Parathyroid adenoma (tissue), 2 donors: ENCODE data around the gene EIF4G1.

Source experiments
- H2AFZ ChIP-seq: fragments of 300-600 bp; sonication (generic); one replicate; pipeline ENCODE4 v1.7.0; 2017; ENCODE audit warnings: antibody characterized with exemption, mild to moderate bottlenecking
- H3K27ac ChIP-seq: fragments of 300-600 bp; sonication (generic); one replicate; pipeline ENCODE4 v1.7.0; 2017
- H3K27me3 ChIP-seq: fragments of 300-600 bp; sonication (generic); one replicate; pipeline ENCODE4 v1.7.0; 2017; ENCODE audit warnings: low read length; ENCODE audit not compliant: control insufficient read depth, insufficient read depth
- H3K36me3 ChIP-seq: fragments of 300-600 bp; sonication (generic); one replicate; pipeline ENCODE4 v1.7.0; 2017; ENCODE audit warnings: low read length; ENCODE audit not compliant: control insufficient read depth, insufficient read depth
- H3K4me1 ChIP-seq: fragments of 300-600 bp; sonication (generic); one replicate; pipeline ENCODE4 v1.7.0; 2017; ENCODE audit warnings: control low read depth
- H3K4me2 ChIP-seq: fragments of 300-600 bp; sonication (generic); one replicate; pipeline ENCODE4 v1.7.0; 2017; ENCODE audit warnings: low read length
- H3K4me3 ChIP-seq: fragments of 300-600 bp; sonication (generic); one replicate; pipeline ENCODE4 v1.7.0; 2017; ENCODE audit warnings: low read depth, low read length
- H3K79me2 ChIP-seq: fragments of 300-600 bp; sonication (generic); one replicate; pipeline ENCODE4 v1.7.0; 2017; ENCODE audit warnings: control low read depth
- H3K9ac ChIP-seq: fragments of 300-600 bp; sonication (generic); one replicate; pipeline ENCODE4 v1.7.0; 2017; ENCODE audit warnings: mild to moderate bottlenecking
- H3K9me3 ChIP-seq: fragments of 300-600 bp; sonication (generic); one replicate; pipeline ENCODE4 v1.7.0; 2017; ENCODE audit warnings: low read length; ENCODE audit not compliant: control insufficient read depth
- TF ChIP-seq, protein P1 (sequence below): fragments of 300-600 bp; sonication (generic); IDR thresholded peaks from one replicate; pipeline ENCODE4 v1.7.0; 2017; ENCODE audit warnings: antibody characterized with exemption, mild to moderate bottlenecking
- donor health status: primary hyperparathyroidism.

Gene EIF4G1

DNA sequence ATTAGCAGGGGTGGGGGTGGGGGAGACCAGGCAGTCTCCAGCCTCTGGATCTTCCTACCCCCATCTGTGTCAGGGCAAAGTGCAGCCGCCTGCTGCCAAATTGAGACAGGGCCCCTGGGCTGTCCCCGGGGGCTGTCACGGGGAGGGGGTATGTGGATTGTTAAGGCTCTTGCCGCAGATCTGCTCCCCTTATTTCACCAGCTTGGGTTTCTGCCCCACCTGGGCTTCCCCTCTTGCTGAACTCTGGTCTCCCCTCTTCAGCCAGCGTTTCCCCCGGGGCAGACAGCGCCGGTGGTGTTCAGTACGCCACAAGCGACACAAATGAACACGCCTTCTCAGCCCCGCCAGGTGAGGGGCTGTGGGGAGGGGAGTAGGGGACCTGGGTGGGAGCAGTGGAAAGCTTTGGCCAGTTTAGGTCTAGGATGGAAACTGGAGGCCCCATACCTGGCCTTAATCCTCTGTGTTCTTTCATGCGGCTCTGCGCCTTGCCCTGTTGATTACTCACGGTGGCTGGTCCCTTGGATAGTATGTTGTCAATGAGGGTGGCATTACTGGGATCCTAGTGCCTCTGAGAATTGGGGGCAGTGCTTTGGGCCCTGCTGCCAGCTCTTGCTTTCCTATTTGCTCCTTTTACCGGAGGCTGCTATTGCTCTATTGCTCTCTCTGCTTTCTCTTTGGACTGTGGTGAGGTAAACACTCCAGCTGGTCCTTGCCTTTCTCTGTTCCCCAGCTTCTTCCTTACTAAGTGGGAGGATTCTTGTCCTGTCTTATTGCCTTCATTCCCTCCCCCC is 1.7 kb downstream of the EIF4G1 start:
- Histone ChIP-seq H3K4me1 (peaks cover 35% of the 10 kb centered on the region), H3K79me2 (peaks cover 30% of the 10 kb centered on the region), H3K27ac (peak overlapping the region; percentile 96), H3K4me3 (peak overlapping the region; percentile 86), H3K4me2 (peak overlapping the region; percentile 99), H3K27me3 (no peaks in the 10 kb centered on the region), H3K36me3 (no peaks in the 10 kb centered on the region), H3K9ac (no peak overlapping the region), H2AFZ (no peak overlapping the region), H3K9me3 (no peaks in the 10 kb centered on the region)
- TF ChIP-seq, protein P1, sequence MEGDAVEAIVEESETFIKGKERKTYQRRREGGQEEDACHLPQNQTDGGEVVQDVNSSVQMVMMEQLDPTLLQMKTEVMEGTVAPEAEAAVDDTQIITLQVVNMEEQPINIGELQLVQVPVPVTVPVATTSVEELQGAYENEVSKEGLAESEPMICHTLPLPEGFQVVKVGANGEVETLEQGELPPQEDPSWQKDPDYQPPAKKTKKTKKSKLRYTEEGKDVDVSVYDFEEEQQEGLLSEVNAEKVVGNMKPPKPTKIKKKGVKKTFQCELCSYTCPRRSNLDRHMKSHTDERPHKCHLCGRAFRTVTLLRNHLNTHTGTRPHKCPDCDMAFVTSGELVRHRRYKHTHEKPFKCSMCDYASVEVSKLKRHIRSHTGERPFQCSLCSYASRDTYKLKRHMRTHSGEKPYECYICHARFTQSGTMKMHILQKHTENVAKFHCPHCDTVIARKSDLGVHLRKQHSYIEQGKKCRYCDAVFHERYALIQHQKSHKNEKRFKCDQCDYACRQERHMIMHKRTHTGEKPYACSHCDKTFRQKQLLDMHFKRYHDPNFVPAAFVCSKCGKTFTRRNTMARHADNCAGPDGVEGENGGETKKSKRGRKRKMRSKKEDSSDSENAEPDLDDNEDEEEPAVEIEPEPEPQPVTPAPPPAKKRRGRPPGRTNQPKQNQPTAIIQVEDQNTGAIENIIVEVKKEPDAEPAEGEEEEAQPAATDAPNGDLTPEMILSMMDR, result no peak

DNA sequence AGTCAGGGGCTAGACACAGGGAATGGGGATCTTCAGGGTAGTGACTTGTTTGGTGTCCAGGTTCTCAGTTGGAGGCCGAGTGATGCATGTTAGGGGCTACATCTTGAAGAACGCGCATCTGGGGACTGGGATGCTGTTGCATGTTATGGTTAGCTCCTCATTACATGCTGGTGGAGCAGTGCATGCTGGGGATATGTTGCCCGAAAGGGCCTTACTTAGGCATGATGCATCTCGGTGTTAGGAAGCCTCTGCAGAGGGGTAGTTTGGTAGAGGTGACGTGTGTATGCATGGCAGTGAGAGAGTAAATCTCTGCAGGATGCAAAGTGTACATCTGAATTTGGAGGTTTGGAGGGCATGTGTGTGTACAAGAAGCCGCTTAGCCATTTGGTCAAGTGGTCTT is 2.4 kb downstream of the EIF4G1 start:
- Histone ChIP-seq H3K27me3 (no peaks in the 10 kb centered on the region), H3K9me3 (no peaks in the 10 kb centered on the region), H3K36me3 (no peaks in the 10 kb centered on the region), H3K4me3 (peak overlapping the region; percentile 86), H2AFZ (no peak overlapping the region), H3K4me2 (peak overlapping the region; percentile 99), H3K4me1 (peaks cover 37% of the 10 kb centered on the region), H3K79me2 (peaks cover 30% of the 10 kb centered on the region), H3K27ac (peak overlapping the region; percentile 96), H3K9ac (no peak overlapping the region)
- TF ChIP-seq, protein P1, result no peak

DNA sequence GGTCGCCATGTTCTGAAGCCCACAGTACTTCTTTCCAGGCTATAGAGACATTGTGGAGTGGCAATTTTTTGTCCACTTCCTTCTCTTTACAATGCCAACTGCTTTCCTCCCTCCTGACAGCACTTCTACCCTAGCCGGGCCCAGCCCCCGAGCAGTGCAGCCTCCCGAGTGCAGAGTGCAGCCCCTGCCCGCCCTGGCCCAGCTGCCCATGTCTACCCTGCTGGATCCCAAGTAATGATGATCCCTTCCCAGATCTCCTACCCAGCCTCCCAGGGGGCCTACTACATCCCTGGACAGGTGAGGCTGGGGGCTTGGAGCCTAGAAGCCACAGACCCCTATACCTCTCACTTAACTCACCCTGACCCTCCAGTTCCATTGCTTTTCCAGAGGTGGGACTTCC is 2.8 kb downstream of the EIF4G1 start:
- H3K4me2 ChIP-seq, result no peak overlapping the region
- peaks cover 40% of the 10 kb centered on the region for H3K4me1 ChIP-seq
- H2AFZ ChIP-seq, result no peak overlapping the region
- H3K4me3 ChIP-seq, result no peak overlapping the region
- H3K9ac ChIP-seq, result no peak overlapping the region
- H3K79me2 ChIP-seq, result peaks cover 30% of the 10 kb centered on the region
- H3K9me3 ChIP-seq, result no peaks in the 10 kb centered on the region
- H3K27ac ChIP-seq, result no peak overlapping the region
- TF ChIP-seq, protein P1, result no peak
- H3K27me3 ChIP-seq, result no peaks in the 10 kb centered on the region
- H3K36me3 ChIP-seq, result no peaks in the 10 kb centered on the region

DNA sequence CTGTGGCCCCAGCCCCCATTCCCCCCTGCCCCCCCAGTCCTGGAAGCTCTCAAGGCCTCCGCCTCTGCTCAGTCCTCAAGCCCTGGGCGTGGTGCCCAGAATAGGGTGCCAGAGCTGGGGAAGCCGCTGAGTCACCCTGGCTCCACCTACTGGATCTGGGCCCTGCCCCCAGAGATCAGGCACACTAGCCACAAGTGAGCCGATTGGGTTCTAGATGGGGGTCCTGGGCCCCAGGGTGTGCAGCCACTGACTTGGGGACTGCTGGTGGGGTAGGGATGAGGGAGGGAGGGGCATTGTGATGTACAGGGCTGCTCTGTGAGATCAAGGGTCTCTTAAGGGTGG is 5.7 kb downstream of the EIF4G1 start:
- H2AFZ ChIP-seq, result no peak overlapping the region
- peak overlapping the region; percentile 58 for H3K4me2 ChIP-seq
- no peaks in the 10 kb centered on the region for H3K36me3 ChIP-seq
- H3K27ac ChIP-seq, result peak overlapping the region; percentile 33
- H3K4me1 ChIP-seq, result peaks cover 59% of the 10 kb centered on the region
- H3K4me3 ChIP-seq, result peak overlapping the region; percentile 18
- TF ChIP-seq, protein P1, result no peak
- no peaks in the 10 kb centered on the region for H3K27me3 ChIP-seq
- peaks cover 29% of the 10 kb centered on the region for H3K79me2 ChIP-seq
- H3K9me3 ChIP-seq, result no peaks in the 10 kb centered on the region
- H3K9ac ChIP-seq, result no peak overlapping the region

DNA sequence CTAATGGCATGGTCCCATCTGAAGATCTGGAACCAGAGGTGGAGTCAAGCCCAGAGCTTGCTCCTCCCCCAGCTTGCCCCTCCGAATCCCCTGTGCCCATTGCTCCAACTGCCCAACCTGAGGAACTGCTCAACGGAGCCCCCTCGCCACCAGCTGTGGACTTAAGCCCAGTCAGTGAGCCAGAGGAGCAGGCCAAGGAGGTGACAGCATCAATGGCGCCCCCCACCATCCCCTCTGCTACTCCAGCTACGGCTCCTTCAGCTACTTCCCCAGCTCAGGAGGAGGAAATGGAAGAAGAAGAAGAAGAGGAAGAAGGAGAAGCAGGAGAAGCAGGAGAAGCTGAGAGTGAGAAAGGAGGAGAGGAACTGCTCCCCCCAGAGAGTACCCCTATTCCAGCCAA is 7.3 kb downstream of the EIF4G1 start:
- Histone ChIP-seq H3K27ac (peak overlapping the region; percentile 94), H3K4me2 (no peak overlapping the region), H3K4me1 (peaks cover 52% of the 10 kb centered on the region), H3K27me3 (no peaks in the 10 kb centered on the region), H3K36me3 (no peaks in the 10 kb centered on the region), H3K9ac (no peak overlapping the region), H3K79me2 (peaks cover 19% of the 10 kb centered on the region), H2AFZ (no peak overlapping the region), H3K9me3 (no peaks in the 10 kb centered on the region), H3K4me3 (no peak overlapping the region)
- TF ChIP-seq, protein P1, result no peak
